Adipocyte (in vitro differentiated cells): Measurements from ENCODE around the gene PRPF40A.

Source experiments
- DNase-seq: peaks from one replicate; pipeline ENCODE4 v3.0.0-alpha.2; 2015; ENCODE audit warnings: low read depth
- H3K27me3 ChIP-seq: replicated peaks from 2 replicates; pipeline ENCODE4 v1.7.0; 2013; ENCODE audit warnings: mild to moderate bottlenecking, low read length, moderate library complexity; ENCODE audit not compliant: control insufficient read depth, insufficient read depth
- H3K36me3 ChIP-seq: 2 replicates; pipeline ENCODE4 v1.7.0; 2013; ENCODE audit warnings: low read length, mild to moderate bottlenecking, moderate library complexity; ENCODE audit not compliant: control insufficient read depth, insufficient read depth, severe bottlenecking
- H3K4me1 ChIP-seq: 2 replicates; pipeline ENCODE4 v1.7.0; 2013; ENCODE audit warnings: mild to moderate bottlenecking, low read length, moderate library complexity; ENCODE audit not compliant: control insufficient read depth, insufficient read depth
- H3K4me3 ChIP-seq: 2 replicates; pipeline ENCODE4 v1.7.0; 2013; ENCODE audit warnings: mild to moderate bottlenecking, low read length, moderate library complexity
- H3K9ac ChIP-seq: 2 replicates; pipeline ENCODE4 v1.7.0; 2013; ENCODE audit warnings: mild to moderate bottlenecking, low read length, moderate library complexity
- H3K9me3 ChIP-seq: 2 replicates; pipeline ENCODE4 v1.7.0; 2013; ENCODE audit warnings: mild to moderate bottlenecking, low read length, moderate library complexity; ENCODE audit not compliant: control insufficient read depth

The PRPF40A gene

GRCh38 chr2:152715854-152716428 lies 1.3 kb downstream of the PRPF40A start:
- Histone ChIP-seq H3K9me3 (no peaks in the 10 kb centered on the region), H3K27me3 (no peaks in the 10 kb centered on the region), H3K36me3 (peaks cover 41% of the 10 kb centered on the region), H3K4me1 (peaks cover 24% of the 10 kb centered on the region), H3K9ac (peak overlapping the region; percentile 97), H3K4me3 (peak overlapping the region; percentile 99)
- peak; percentile 31 for DNase-seq

- H3K9ac ChIP-seq, result no peak overlapping the region
- H3K27me3 ChIP-seq, result no peaks in the 10 kb centered on the region
- peaks cover 44% of the 10 kb centered on the region for H3K36me3 ChIP-seq
- peaks cover 24% of the 10 kb centered on the region for H3K4me1 ChIP-seq
- peak overlapping the region; percentile 99 for H3K4me3 ChIP-seq
- DNase-seq, result no peak
- no peaks in the 10 kb centered on the region for H3K9me3 ChIP-seq
These were observed 2.1 kb downstream of the PRPF40A start for GRCh38 chr2:152715112-152715511.

- no peak overlapping the region for H3K4me3 ChIP-seq
- no peak overlapping the region for H3K9ac ChIP-seq
- peaks cover 11% of the 10 kb centered on the region for H3K4me1 ChIP-seq
- H3K9me3 ChIP-seq, result no peaks in the 10 kb centered on the region
- H3K36me3 ChIP-seq, result peaks cover 64% of the 10 kb centered on the region
- H3K27me3 ChIP-seq, result no peaks in the 10 kb centered on the region
- DNase-seq, result peak; percentile 11
These were observed 6.5 kb downstream of the PRPF40A start for GRCh38 chr2:152710713-152711112.

- Histone ChIP-seq H3K27me3 (no peaks in the 10 kb centered on the region), H3K9ac (no peak overlapping the region), H3K9me3 (no peaks in the 10 kb centered on the region), H3K36me3 (peaks cover 58% of the 10 kb centered on the region), H3K4me1 (no peaks in the 10 kb centered on the region), H3K4me3 (no peak overlapping the region)
- no peak for DNase-seq
These were observed 8.5 kb downstream of the PRPF40A start for GRCh38 chr2:152708742-152709141.

GRCh38 chr2:152706477-152707021 lies 10.7 kb downstream of the PRPF40A start:
- no peak for DNase-seq
- Histone ChIP-seq H3K36me3 (peaks cover 42% of the 10 kb centered on the region), H3K4me1 (no peaks in the 10 kb centered on the region), H3K4me3 (no peak overlapping the region), H3K9ac (no peak overlapping the region), H3K27me3 (no peaks in the 10 kb centered on the region), H3K9me3 (no peaks in the 10 kb centered on the region)

GRCh38 chr2:152701198-152701597 lies 16.1 kb downstream of the PRPF40A start:
- H3K36me3 ChIP-seq, result peaks cover 24% of the 10 kb centered on the region
- no peak overlapping the region for H3K9ac ChIP-seq
- peaks cover 6% of the 10 kb centered on the region for H3K9me3 ChIP-seq
- no peaks in the 10 kb centered on the region for H3K27me3 ChIP-seq
- peaks cover 2% of the 10 kb centered on the region for H3K4me1 ChIP-seq
- DNase-seq, result no peak
- H3K4me3 ChIP-seq, result no peak overlapping the region

GRCh38 chr2:152696476-152696875 lies 20.8 kb downstream of the PRPF40A start:
- Histone ChIP-seq H3K4me3 (no peak overlapping the region), H3K36me3 (peaks cover 30% of the 10 kb centered on the region)
- peak; percentile 48 for DNase-seq

GRCh38 chr2:152695763-152696162 lies 21.5 kb downstream of the PRPF40A start:
- Histone ChIP-seq H3K4me1 (peaks cover 16% of the 10 kb centered on the region), H3K27me3 (no peaks in the 10 kb centered on the region), H3K9ac (no peak overlapping the region), H3K9me3 (no peaks in the 10 kb centered on the region), H3K36me3 (peaks cover 29% of the 10 kb centered on the region), H3K4me3 (no peak overlapping the region)
- DNase-seq, result no peak

More at GRCh38 chr2:152696476-152696875, 20.8 kb downstream of the PRPF40A start:
- no peaks in the 10 kb centered on the region for H3K27me3 ChIP-seq
- peaks cover 5% of the 10 kb centered on the region for H3K9me3 ChIP-seq
- no peak overlapping the region for H3K9ac ChIP-seq
- peaks cover 16% of the 10 kb centered on the region for H3K4me1 ChIP-seq

- H3K27me3 ChIP-seq, result no peaks in the 10 kb centered on the region
- H3K4me3 ChIP-seq, result peak overlapping the region; percentile 77
- peaks cover 16% of the 10 kb centered on the region for H3K4me1 ChIP-seq
- peak overlapping the region; percentile 76 for H3K9ac ChIP-seq
- no peaks in the 10 kb centered on the region for H3K9me3 ChIP-seq
- peak; percentile 75 for DNase-seq
- H3K36me3 ChIP-seq, result peaks cover 32% of the 10 kb centered on the region
These were observed 23.1 kb downstream of the PRPF40A start for GRCh38 chr2:152694161-152694661.

GRCh38 chr2:152693033-152693432 lies 24.2 kb downstream of the PRPF40A start:
- Histone ChIP-seq H3K4me1 (peaks cover 16% of the 10 kb centered on the region), H3K27me3 (no peaks in the 10 kb centered on the region), H3K9me3 (no peaks in the 10 kb centered on the region), H3K9ac (no peak overlapping the region), H3K4me3 (no peak overlapping the region), H3K36me3 (peaks cover 39% of the 10 kb centered on the region)
- no peak for DNase-seq

GRCh38 chr2:152686321-152686720 lies 30.9 kb downstream of the PRPF40A start:
- H3K9ac ChIP-seq, result no peak overlapping the region
- H3K36me3 ChIP-seq, result peaks cover 34% of the 10 kb centered on the region
- H3K27me3 ChIP-seq, result no peaks in the 10 kb centered on the region
- H3K9me3 ChIP-seq, result no peaks in the 10 kb centered on the region
- peak; percentile 1 for DNase-seq
- H3K4me3 ChIP-seq, result no peak overlapping the region
- peaks cover 3% of the 10 kb centered on the region for H3K4me1 ChIP-seq
